HL-60 (cell line): ENCODE data around the gene MAP3K13.

Experiments used
- POLR2AphosphoS5 ChIP-seq: IDR thresholded peaks from 2 replicates; pipeline ENCODE4 v1.6.1; 2012; ENCODE audit warnings: low read depth
- TF ChIP-seq, protein P1 (sequence below): IDR thresholded peaks from one replicate; pipeline ENCODE4 v1.5.1; 2011; ENCODE audit warnings: low read length, control low read depth, inconsistent platforms; ENCODE audit not compliant: insufficient read depth

DNA sequence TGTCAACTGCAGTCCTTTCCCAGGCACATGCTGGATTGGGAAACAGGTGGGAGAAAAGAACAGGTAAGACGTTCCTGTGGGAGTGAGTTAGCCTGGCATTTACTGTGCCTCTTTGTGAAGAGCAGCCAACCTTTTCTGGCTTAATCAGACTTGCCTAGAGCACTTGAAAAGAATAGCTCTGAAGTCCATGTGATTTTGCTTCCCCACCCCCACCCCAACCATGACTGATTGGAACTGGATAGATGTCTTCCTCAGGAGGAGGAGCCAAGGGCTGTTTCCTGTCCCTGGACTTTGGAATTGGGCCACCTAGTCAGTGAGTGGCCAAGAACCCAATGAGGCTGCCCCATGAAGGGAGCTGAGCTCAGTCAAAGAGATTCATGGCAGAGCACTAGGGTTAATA, 140.6 kb downstream of the MAP3K13 start:
- TF ChIP-seq, protein P1, sequence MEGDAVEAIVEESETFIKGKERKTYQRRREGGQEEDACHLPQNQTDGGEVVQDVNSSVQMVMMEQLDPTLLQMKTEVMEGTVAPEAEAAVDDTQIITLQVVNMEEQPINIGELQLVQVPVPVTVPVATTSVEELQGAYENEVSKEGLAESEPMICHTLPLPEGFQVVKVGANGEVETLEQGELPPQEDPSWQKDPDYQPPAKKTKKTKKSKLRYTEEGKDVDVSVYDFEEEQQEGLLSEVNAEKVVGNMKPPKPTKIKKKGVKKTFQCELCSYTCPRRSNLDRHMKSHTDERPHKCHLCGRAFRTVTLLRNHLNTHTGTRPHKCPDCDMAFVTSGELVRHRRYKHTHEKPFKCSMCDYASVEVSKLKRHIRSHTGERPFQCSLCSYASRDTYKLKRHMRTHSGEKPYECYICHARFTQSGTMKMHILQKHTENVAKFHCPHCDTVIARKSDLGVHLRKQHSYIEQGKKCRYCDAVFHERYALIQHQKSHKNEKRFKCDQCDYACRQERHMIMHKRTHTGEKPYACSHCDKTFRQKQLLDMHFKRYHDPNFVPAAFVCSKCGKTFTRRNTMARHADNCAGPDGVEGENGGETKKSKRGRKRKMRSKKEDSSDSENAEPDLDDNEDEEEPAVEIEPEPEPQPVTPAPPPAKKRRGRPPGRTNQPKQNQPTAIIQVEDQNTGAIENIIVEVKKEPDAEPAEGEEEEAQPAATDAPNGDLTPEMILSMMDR = no peak
- no peak for TF ChIP-seq POLR2AphosphoS5
